ENCODE results near the gene FMO2.
A peak's percentile ranks its signal among the peaks of the same experiment; 100 is the strongest.
"Not testable (repeated sequence)": the region's sequence is repeated elsewhere in the genome, so short reads cannot be mapped to it uniquely, and the experiment has no call there.

Gene FMO2

GRCh38 chr1:171221665-171222591 is 36.8 kb downstream of the FMO2 start:
- no peak for FAIRE-seq

DNA sequence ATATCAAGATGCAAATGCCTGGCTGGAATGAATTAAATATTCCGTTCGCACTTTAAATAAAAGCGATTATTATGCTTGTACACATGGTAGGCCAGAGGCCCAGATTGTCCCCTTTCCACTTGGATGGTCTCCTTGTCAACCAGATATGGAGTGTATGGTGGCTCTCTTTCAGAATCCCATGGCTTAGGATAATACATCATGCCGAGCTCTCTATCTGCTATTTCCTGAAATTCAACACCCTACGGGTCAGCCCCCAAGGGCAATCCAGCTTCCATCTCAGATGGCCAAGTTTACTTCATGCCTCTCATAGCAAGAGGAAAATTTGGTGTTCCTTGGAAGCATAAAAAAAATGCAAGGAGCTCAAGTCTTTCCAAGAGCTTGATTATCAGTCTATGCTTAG is 37.8 kb downstream of the FMO2 start:
- no peak for FAIRE-seq

- not testable (repeated sequence) for FAIRE-seq
Measured at GRCh38 chr1:171224257-171224656, 39.2 kb downstream of the FMO2 start.

DNA sequence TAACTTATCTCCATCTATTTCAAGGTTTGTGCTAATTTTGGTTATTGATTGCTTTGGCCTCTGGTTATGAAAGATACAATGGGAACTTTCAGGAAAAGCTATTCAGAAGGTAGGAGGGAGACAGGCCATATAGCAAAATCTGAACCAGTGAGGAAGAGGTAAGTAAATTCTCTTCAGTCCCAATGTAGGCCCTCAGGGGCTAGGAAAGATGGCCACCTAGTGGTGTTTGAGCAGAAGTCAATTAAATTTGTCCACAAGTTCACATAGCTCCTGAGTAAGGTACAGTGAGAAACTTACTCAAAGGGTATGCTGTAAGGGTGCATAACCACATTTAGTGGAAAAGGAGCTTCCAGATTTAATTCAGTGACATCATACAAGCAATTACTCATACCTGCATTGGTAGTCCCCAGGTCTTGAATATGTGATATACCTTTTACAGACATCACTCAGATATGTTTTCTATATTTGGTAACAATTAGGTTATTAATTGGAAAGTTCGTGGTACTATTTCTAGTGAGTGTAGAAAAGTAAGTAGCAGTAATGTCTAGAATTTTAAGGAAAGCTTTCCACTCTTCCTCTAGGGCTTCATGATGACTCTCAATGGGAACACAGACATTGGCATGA is 41.8 kb downstream of the FMO2 start:
- FAIRE-seq: no peak

GRCh38 chr1:171231326-171231725 is 46.2 kb downstream of the FMO2 start:
- FAIRE-seq: no peak

DNA sequence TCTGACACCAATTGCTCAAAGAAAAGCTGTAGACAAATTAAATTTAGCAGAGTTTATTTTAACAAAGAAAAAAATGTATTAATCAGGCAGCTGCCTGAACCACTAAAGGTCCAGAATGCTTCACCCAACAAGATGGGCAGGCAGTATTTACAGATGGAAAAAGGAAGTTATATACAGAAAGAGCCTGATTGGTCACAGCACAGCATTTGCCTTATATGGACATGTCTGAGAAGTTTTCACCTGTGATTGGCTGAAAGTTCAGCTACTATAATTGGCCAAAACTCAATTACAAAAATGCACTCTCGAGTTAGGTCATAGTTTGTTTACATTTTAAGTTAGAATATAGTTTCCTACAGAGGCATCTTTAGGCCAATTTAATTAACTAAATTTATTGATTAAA is 48.1 kb downstream of the FMO2 start:
- no peak for FAIRE-seq

GRCh38 chr1:171236231-171236630 is 51.1 kb downstream of the FMO2 start:
- FAIRE-seq: not testable (repeated sequence)

DNA sequence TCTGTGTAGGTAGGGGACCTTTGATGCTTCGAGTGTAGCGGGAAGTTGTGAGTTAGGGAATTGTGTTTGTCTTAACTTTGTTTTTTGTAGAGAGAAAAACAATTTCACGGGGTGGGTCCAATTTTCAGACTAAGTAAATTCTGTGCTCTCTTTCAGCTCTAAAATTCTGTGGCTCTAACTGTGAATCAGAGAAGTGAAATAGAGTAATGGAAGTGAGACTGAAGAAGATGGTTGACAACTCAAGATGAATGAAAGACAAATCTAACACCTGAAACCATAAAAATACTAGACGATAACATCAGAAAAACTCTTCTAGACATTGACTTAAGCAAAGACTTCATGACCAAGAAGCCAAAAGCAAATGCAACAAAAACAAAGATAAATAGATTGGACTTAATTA is 58.8 kb downstream of the FMO2 start:
- FAIRE-seq: no peak

- peak; percentile 43 for FAIRE-seq
Measured at GRCh38 chr1:171245458-171246064, 60.5 kb downstream of the FMO2 start.

DNA sequence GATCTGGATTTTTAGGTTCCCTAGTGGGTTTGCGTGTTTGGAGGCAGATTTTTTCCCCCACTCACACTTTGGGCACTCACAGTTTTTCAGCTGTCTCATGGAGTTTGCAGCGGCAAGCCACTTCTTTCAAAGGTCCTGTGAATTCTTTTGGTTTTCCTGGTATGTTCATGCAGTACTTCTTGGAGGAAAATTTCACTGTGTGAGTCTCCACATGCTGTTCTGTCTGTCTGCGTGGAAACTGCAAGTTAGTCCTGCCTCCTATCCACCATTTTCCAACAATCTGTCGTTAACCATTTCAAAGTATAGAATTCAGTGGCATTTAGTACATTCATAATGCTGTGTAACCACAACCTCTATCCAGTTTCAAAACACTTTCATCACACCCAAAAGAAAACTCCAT is 62.4 kb downstream of the FMO2 start:
- no peak for FAIRE-seq

GRCh38 chr1:171248302-171248701 is 63.2 kb downstream of the FMO2 start, which contains the start of gene FMO1:
Gene FMO1, plus strand, starts transcription at chr1:171248494. Its CDS starts 9,594 bp downstream, at chr1:171258088.
- no peak for FAIRE-seq

DNA sequence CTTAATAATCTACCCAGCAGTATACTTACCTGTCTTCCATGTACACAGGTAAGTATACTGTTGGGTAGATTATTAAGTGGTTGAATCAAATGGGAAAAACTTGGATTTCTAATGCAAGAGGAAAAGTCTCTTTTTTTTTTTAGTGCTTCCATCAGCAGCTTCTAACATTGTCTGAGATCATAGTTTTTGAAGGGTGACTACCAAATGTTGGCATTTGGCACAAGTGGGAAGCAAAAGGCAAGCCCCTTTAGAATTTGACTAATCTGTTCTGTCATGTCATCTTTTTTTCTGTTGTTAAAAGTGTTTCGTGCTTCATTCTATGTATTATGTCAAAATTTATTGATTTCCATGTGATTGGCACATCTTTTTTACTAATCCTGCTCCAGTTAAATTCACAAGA is 63.7 kb downstream of the FMO2 start:
- no peak for FAIRE-seq

DNA sequence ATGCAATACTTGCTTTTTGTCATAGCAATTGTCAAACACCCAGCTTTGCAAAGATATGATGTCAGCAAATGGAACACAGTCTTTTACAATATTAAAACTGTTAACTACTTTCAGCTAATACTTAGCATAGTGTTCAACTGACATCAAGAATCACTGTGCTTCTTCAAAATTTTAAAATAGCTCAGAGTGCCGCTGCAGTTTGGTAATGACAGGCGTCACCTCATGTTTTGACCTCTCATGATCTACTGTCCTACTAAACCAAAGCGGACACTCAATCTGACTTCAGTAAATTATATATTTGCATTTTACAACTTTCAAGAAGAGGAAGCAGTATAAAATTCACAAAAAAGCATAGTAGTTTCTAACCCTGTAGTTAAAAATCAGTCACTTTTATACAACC is 65.2 kb downstream of the FMO2 start:
- no peak for FAIRE-seq

DNA sequence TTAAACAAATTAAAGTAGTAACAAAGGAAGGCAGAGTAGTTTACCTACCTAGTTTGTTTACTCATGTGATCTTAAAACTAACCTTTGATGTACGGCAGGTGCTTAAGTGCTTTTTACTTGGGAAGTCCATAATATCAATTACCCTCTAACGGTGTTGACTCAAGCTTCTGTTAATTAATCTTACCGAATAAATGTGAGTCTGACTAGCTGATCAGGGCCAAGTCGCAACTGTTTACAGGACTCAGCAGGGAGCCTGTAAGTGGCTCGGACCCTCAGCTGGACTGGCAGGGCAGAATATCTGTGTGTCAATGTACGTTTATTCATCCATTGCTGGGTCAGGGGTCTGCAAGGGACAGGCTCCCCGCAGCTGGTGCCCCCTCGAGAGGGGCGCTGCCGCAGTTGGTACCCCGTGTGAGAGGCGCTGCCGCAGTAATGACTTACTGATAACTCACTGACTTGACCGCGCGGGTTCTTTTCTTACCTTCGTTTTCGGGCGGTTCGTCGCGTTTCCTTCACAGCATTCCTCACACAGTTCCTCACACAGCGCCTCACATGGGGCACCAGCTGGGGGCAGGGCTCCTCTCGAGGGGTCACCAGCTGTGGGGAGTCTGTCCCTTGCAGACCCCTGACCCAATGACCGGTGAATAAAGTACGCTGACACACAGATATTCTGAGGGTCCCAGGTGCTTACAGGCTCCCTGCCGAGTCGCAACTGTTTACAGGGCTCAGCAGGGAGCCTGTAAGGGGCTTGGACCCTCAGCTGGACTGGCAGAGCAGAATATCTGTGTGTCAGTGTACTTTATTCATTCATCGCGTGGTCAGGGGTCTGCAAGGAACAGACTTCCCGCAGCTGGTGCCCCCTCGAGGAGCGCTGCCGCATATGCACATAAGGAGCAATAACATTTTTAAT is 66.2 kb downstream of the FMO2 start:
- no peak for FAIRE-seq

- FAIRE-seq: no peak
Measured at GRCh38 chr1:171251952-171252300, 66.8 kb downstream of the FMO2 start.

DNA sequence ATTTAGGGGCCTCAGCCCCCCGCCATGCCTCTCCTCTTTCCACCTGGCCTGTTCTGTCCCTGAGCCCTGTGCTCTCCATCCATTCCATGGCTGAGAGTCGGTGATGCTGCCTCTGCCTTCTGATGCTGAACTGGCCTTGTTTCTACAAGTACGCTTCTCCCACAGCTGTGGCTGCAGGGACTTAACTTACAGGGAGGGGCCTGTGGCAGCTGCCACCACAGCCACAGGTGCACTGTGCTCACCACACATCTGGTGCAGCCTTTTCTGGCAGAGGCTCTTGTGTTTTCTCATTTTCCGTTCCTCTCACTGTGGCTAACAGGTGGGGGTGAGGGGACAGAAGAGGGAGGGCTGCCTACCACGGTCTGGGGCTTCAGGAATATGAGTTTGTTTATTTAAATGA is 67.4 kb downstream of the FMO2 start:
- no peak for FAIRE-seq

GRCh38 chr1:171254859-171255258 is 69.8 kb downstream of the FMO2 start:
- FAIRE-seq: no peak

- FAIRE-seq: no peak
Measured at GRCh38 chr1:171256940-171257606, 72.0 kb downstream of the FMO2 start.

DNA sequence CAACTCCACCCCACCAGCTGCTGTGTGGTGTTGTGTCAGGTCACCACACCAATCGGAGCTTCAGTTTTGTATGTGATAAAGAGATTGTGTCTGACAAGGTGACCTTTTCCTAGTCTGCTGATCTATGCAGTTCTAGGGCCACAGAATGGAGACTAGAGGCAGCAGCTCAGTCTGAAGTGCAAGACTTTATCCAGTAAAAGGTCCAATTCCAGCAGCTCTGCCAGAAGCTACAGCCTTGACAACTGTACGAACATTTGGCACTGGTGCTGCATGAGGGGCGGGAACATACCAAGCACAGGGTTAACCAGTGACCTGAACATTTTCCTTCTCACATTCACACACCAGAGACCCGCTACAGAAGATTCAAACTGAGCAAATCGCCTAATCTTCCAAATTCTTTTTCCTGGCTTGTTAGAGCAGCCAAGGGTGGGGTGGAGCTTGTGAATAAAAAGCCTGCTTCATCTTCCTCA is 72.5 kb downstream of the FMO2 start:
- no peak for FAIRE-seq

DNA sequence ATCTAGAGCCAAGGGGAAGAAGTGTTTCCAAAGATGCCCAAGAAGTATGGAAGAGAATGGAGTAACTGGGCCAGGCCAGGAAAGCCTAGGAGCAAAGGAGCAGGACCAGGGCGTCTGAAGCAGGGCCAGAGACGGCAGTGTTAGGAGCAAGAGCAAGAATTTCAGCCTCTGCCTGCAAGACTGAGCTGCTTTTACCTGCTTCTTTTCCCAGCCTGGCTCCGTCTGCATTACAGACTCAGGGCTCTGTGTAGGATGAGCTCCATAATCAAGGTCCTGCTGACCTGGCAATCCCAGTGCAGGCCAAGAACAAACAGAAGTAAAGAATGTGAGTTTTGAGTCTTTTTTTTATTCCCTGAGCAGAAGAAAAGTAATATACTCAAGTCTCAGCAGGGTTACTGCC is 73.3 kb downstream of the FMO2 start:
- no peak for FAIRE-seq

- FAIRE-seq: no peak
Measured at GRCh38 chr1:171258943-171259342, 73.8 kb downstream of the FMO2 start.
